HepG2 (cell line): ENCODE results near the gene MAGED1. TPM values are rescaled to one million over a fixed set of nuclear protein-coding genes. Genes with fewer than 3 reads are reported as not detected.

Source experiments
- ATAC-seq: fragments of 200-7000 bp; cut with Tn5 transposase; 3 replicates; pipeline ENCODE4 v1.9.1; 2020; ENCODE audit warnings: mild to moderate bottlenecking, moderate library complexity
- BruUV-seq: library from RNA; stranded (reverse); fragments of 400-500 nt; replicated peaks from 2 replicates; lab custom pipeline; 2021; lab: Mats Ljungman, UMichigan
- CTCF ChIA-PET: fragments of 300-600 bp; formaldehyde crosslinking; extraction: SDS; loops from one replicate; lab custom pipeline; 2021; ENCODE audit warnings: low total read pairs, inconsistent platforms, low intra/inter-chr PET ratio; lab: Yijun Ruan, JAX
- POLR2A ChIA-PET: fragments of 350-600 bp; sonication (Branson Sonifier 250); formaldehyde crosslinking; loops from one replicate; lab custom pipeline; 2020; ENCODE audit warnings: antibody characterized with exemption, inconsistent platforms; lab: Yijun Ruan, JAX
- DNase-seq: peaks from one replicate; pipeline ENCODE4 v3.0.0-alpha.2; 2015; ENCODE audit warnings: low spot score
- FAIRE-seq: peaks from 3 replicates; lab custom pipeline; 2011; peaks lifted over from hg19 to GRCh38; lab: Jason Lieb, UNC
- H2AFZ ChIP-seq: one replicate; pipeline ENCODE4 v1.6.1; 2011; ENCODE audit warnings: low read length, inconsistent platforms
- H3K27ac ChIP-seq: fragments of 300-600 bp; 3 replicates; pipeline ENCODE4 v1.8.0; 2011; ENCODE audit warnings: mixed run types, mild to moderate bottlenecking, mixed read lengths, low read length, inconsistent platforms; ENCODE audit not compliant: insufficient read depth; ENCODE audit errors: extremely low read length
- H3K27me3 ChIP-seq, 2 experiments: fragments of 200-600 bp in 1 of 2; 2 replicates in 1 of 2; 3 replicates in 1 of 2; pipeline versions ENCODE4 v1.6.0 to v1.8.0; 2011; ENCODE audit warnings: low read length in 2 of 2, mild to moderate bottlenecking in 2 of 2, moderate library complexity in 2 of 2, inconsistent platforms in 1 of 2; ENCODE audit not compliant: insufficient read depth in 2 of 2, control insufficient read depth in 1 of 2
- H3K36me3 ChIP-seq, 2 experiments: fragments of 200-600 bp in 1 of 2; replicated peaks in 1 of 2; 2 replicates in 1 of 2; 3 replicates in 1 of 2; pipeline versions ENCODE4 v1.5.1 to v1.8.0; 2011; ENCODE audit warnings: low read length in 2 of 2, inconsistent platforms in 1 of 2; ENCODE audit not compliant: insufficient read depth in 2 of 2, control insufficient read depth in 1 of 2
- H3K4me1 ChIP-seq: 2 replicates; pipeline ENCODE4 v1.5.1; 2012; ENCODE audit warnings: low read length, inconsistent platforms; ENCODE audit not compliant: insufficient read depth
- H3K4me2 ChIP-seq: 2 replicates; pipeline ENCODE4 v1.6.0; 2011; ENCODE audit warnings: low read depth, low read length, inconsistent platforms
- H3K4me3 ChIP-seq, 3 experiments: fragments of 200-600 bp in 1 of 3; sonication (generic), shearing (Covaris generic) in 1 of 3; replicated peaks in 1 of 3; 2 replicates each; pipeline ENCODE4 v1.5.1; 2011 to 2016; ENCODE audit warnings: low read length in 3 of 3, inconsistent platforms in 2 of 3, low read depth in 2 of 3, mild to moderate bottlenecking in 2 of 3, control low read depth in 1 of 3, mixed read lengths in 1 of 3; ENCODE audit not compliant: insufficient read depth in 1 of 3
- H3K79me2 ChIP-seq: one replicate; pipeline ENCODE4 v1.6.1; 2011; ENCODE audit warnings: low read length, inconsistent platforms; ENCODE audit not compliant: insufficient read depth
- H3K9ac ChIP-seq: 2 replicates; pipeline ENCODE4 v1.6.0; 2011; ENCODE audit warnings: mild to moderate bottlenecking, low read depth, low read length, inconsistent platforms; ENCODE audit not compliant: insufficient read depth
- H3K9me3 ChIP-seq: 2 replicates; pipeline ENCODE4 v1.5.1; 2012; ENCODE audit warnings: mild to moderate bottlenecking, low read length
- H4K20me1 ChIP-seq: 2 replicates; pipeline ENCODE4 v1.6.0; 2011; ENCODE audit warnings: inconsistent platforms, mild to moderate bottlenecking, low read length, moderate library complexity; ENCODE audit not compliant: insufficient read depth
- CBX2 ChIP-seq, 2 experiments: fragments of 200-600 bp in 1 of 2; sonication (generic); formaldehyde crosslinking in 1 of 2; IDR thresholded peaks; 2 replicates each; pipeline versions ENCODE4 v1.7.0 to v1.8.1; 2018 to 2022; ENCODE audit warnings: low read depth in 2 of 2, low read length in 1 of 2, mild to moderate bottlenecking in 1 of 2, missing genetic modification reagents in 1 of 2
- DMTF1 ChIP-seq: sonication (generic); formaldehyde crosslinking; IDR thresholded peaks from 2 replicates; pipeline ENCODE4 v1.4.0; 2020; ENCODE audit warnings: mild to moderate bottlenecking, missing genetic modification reagents
- GLMP ChIP-seq: sonication (generic); formaldehyde crosslinking; IDR thresholded peaks from 2 replicates; pipeline ENCODE4 v1.9.0; 2021; ENCODE audit warnings: missing genetic modification reagents, mild to moderate bottlenecking, borderline replicate concordance
- MEIS2 ChIP-seq: sonication (generic); formaldehyde crosslinking; IDR thresholded peaks from 2 replicates; pipeline ENCODE4 v1.9.0; 2021; ENCODE audit warnings: mild to moderate bottlenecking, missing genetic modification reagents
- SMAD1 ChIP-seq: sonication (generic); formaldehyde crosslinking; IDR thresholded peaks from 2 replicates; pipeline ENCODE4 v1.4.0; 2020; ENCODE audit warnings: missing genetic modification reagents, low read depth, mild to moderate bottlenecking, borderline replicate concordance
- ZNF124 ChIP-seq: sonication (generic); formaldehyde crosslinking; IDR thresholded peaks from 2 replicates; pipeline ENCODE4 v1.4.0; 2020; ENCODE audit warnings: missing genetic modification reagents
- ZNF468 ChIP-seq: sonication (generic); formaldehyde crosslinking; IDR thresholded peaks from 2 replicates; pipeline ENCODE4 v1.8.0; 2022; ENCODE audit warnings: mild to moderate bottlenecking, moderate library complexity, missing genetic modification reagents
- WGBS: methylation state at CpG from one replicate; pipeline ENCODE4 v1.1.6; 2017; ENCODE audit warnings: low lambda C conversion rate; 5-methylcytosine and 5-hydroxymethylcytosine counted together
- in situ Hi-C: cut with HindIII; loops from 2 replicates; pipeline ENCODE4 v1.10.0; 2017; ENCODE audit warnings: low pct_unique_long_range_greater_than_20kb; ENCODE audit not compliant: extremely low pct_ligation_motif_present
- intact Hi-C: fragments of 100-400 bp; cut with micrococcal nuclease; formaldehyde crosslinking; loops from one replicate; pipeline ENCODE4 v1.10.0; 2022; ENCODE audit not compliant: unreplicated experiment
- polyA plus RNA-seq, 8 experiments: library from polyadenylated mRNA; depleted of rRNA in 3 of 8; stranded (reverse) in 7 of 8; unstranded in 1 of 8; fragments of >200 nt; fragmentation: Illumina TruSeq in 4 of 8; extraction: Trizol in 4 of 8; gene quantifications; 2 replicates each; pipeline versions ENCODE4 v1.2.1 to v1.2.3, GENCODE V29; 2011 to 2016; ENCODE audit warnings: low read depth in 4 of 8, missing spikeins in 1 of 8, mixed read lengths in 1 of 8; ENCODE audit not compliant: insufficient read depth in 1 of 8
- total RNA-seq, 5 experiments: library from RNA; depleted of rRNA; stranded (reverse); fragments of >200 nt; fragmentation: Illumina TruSeq; extraction: Trizol; gene quantifications; 2 replicates each; pipeline ENCODE4 v1.2.3, GENCODE V29; 2016; ENCODE audit warnings: low read depth in 1 of 5

The MAGED1 gene
- total and polyA plus RNA-seq, 2 of the 13 experiments (the other 11 are each of a cell fraction or from before 2014, with no cell fraction given), result 105 to 137 TPM

GRCh38 chrX:51857159-51857733 lies 36.2 kb upstream of the MAGED1 start:
- Histone ChIP-seq H3K4me2 (no peak overlapping the region), H3K9me3 (no peaks in the 10 kb centered on the region), H3K36me3 (no peaks in the 10 kb centered on the region), H3K27me3 (no peaks in the 10 kb centered on the region), H4K20me1 (no peaks in the 10 kb centered on the region), H3K79me2 (no peaks in the 10 kb centered on the region), H3K4me1 (no peaks in the 10 kb centered on the region), H3K4me3 (no peak overlapping the region), H3K9ac (no peak overlapping the region), H2AFZ (no peak overlapping the region), H3K27ac (no peak overlapping the region)
- ATAC-seq, result no peak
- WGBS, result 100% methylated on average over 1 of the region's 1 CpG
- POLR2A ChIA-PET, result no interaction called here
- TF ChIP-seq DMTF1 (CRISPR knock-in tag) (no peak), ZNF124 (CRISPR knock-in tag) (no peak), ZNF468 (CRISPR knock-in tag) (no peak), CBX2 (IDR thresholded peaks at IDR 0.05; ENCODE audit: low read depth, low read length) (no peak), CBX2 (CRISPR knock-in tag; IDR thresholded peaks at IDR 0.05; ENCODE audit: low read depth) (no peak), MEIS2 (CRISPR knock-in tag) (no peak), GLMP (CRISPR knock-in tag) (no peak), SMAD1 (CRISPR knock-in tag) (no peak)
- intact Hi-C loops (no loop called here), in situ Hi-C loops (loop anchor here (25.0 kb wide), 1 partner anchor 220 kb away; no protein-coding TSS in a partner anchor)
- FAIRE-seq, result no peak
- BruUV-seq, result no TSS peak
- CTCF ChIA-PET, result no interaction called here
- no peak for DNase-seq
